K562 (cell line): ENCODE results near the gene LZTR1. TPM values are rescaled to one million over a fixed set of nuclear protein-coding genes. Genes with fewer than 3 reads are reported as not detected.

Source experiments
- ASH1L ChIP-seq: fragments of 450-650 bp; IDR thresholded peaks from 2 replicates; pipeline ENCODE4 v1.6.1; 2018; ENCODE audit warnings: borderline replicate concordance, mild to moderate bottlenecking, low read depth; ENCODE audit not compliant: partially characterized antibody
- ATF7 ChIP-seq: fragments of 450-650 bp; IDR thresholded peaks from 2 replicates; pipeline ENCODE4 v1.7.1; 2014; ENCODE audit warnings: mild to moderate bottlenecking, moderate library complexity
- BDP1 ChIP-seq: IDR thresholded peaks from 3 replicates; pipeline ENCODE4 v1.6.1; 2011; ENCODE audit not compliant: insufficient read length, insufficient read depth
- CCNT2 ChIP-seq: IDR thresholded peaks from 2 replicates; pipeline ENCODE4 v1.6.1; 2011; ENCODE audit warnings: borderline replicate concordance, low read depth, mild to moderate bottlenecking, moderate library complexity, mixed read lengths, low read length; ENCODE audit not compliant: insufficient read length; ENCODE audit errors: extremely low read depth
- EP300 ChIP-seq: IDR thresholded peaks from 2 replicates; pipeline ENCODE4 v1.6.1; 2012; ENCODE audit warnings: low read length, improper control_type of control experiment
- FOXA3 ChIP-seq, 2 experiments: fragments of 450-650 bp in 1 of 2; sonication (generic) in 1 of 2; formaldehyde crosslinking; IDR thresholded peaks in 1 of 2; conservative IDR thresholded peaks in 1 of 2; 2 replicates each; pipeline versions ENCODE4 v1.4.0 to v1.8.0; 2020 to 2022; ENCODE audit warnings: mild to moderate bottlenecking in 2 of 2, missing genetic modification reagents in 1 of 2
- GATA2 ChIP-seq: sonication (generic); formaldehyde crosslinking; IDR thresholded peaks from 2 replicates; pipeline ENCODE4 v1.4.0; 2020; ENCODE audit warnings: mild to moderate bottlenecking, missing genetic modification reagents
- GATAD2B ChIP-seq: fragments of 450-650 bp; IDR thresholded peaks from 2 replicates; pipeline ENCODE4 v1.6.1; 2017; ENCODE audit warnings: mild to moderate bottlenecking, borderline replicate concordance
- HDAC3 ChIP-seq: fragments of 450-650 bp; IDR thresholded peaks from 2 replicates; pipeline ENCODE4 v1.6.1; 2018; ENCODE audit warnings: borderline replicate concordance, mild to moderate bottlenecking, moderate library complexity; ENCODE audit not compliant: partially characterized antibody
- HIVEP1 ChIP-seq: fragments of 250-450 bp; sonication (Bioruptor Pico); IDR thresholded peaks from 2 replicates; pipeline ENCODE4 v1.4.0; 2020; ENCODE audit warnings: mild to moderate bottlenecking
- JUND ChIP-seq, 2 experiments: IDR thresholded peaks; 2 replicates in 1 of 2; 3 replicates in 1 of 2; pipeline ENCODE4 v1.6.1; 2011; ENCODE audit warnings: borderline replicate concordance in 2 of 2, low read depth in 2 of 2, low read length in 2 of 2, improper control_type of control experiment in 1 of 2, missing biosample characterization in 1 of 2, missing genetic modification characterization in 1 of 2, missing genetic modification reagents in 1 of 2
- KDM4B ChIP-seq, 2 experiments: fragments of 450-650 bp in 1 of 2; sonication (generic) in 1 of 2; IDR thresholded peaks; 2 replicates each; pipeline ENCODE4 v1.6.1; 2016 to 2017; ENCODE audit warnings: borderline replicate concordance in 2 of 2, antibody characterized with exemption in 1 of 2, low read depth in 1 of 2, mild to moderate bottlenecking in 1 of 2
- MCM5 ChIP-seq: fragments of 450-650 bp; IDR thresholded peaks from 2 replicates; pipeline ENCODE4 v1.6.1; 2016; ENCODE audit warnings: low read depth
- MTA1 ChIP-seq: fragments of 450-650 bp; IDR thresholded peaks from 2 replicates; pipeline ENCODE4 v1.6.1; 2017; ENCODE audit warnings: borderline replicate concordance
- MXI1 ChIP-seq: IDR thresholded peaks from 2 replicates; pipeline ENCODE4 v1.6.1; 2011; ENCODE audit warnings: low read depth, mild to moderate bottlenecking, improper control_type of control experiment, low read length
- NBN ChIP-seq: fragments of 450-650 bp; IDR thresholded peaks from 2 replicates; pipeline ENCODE4 v1.6.1; 2016; ENCODE audit warnings: low read depth, mild to moderate bottlenecking
- NFE2L1 ChIP-seq: fragments of 450-650 bp; IDR thresholded peaks from 2 replicates; pipeline ENCODE4 v1.6.1; 2016; ENCODE audit warnings: missing genetic modification characterization, low read depth, mild to moderate bottlenecking, missing compliant biosample characterization, moderate library complexity, borderline replicate concordance
- NFRKB ChIP-seq: fragments of 450-650 bp; IDR thresholded peaks from 2 replicates; pipeline ENCODE4 v1.6.1; 2016; ENCODE audit warnings: low read depth
- RAD21 ChIP-seq, 2 experiments: fragments of 250-450 bp in 1 of 2; fragments of 450-650 bp in 1 of 2; sonication (Bioruptor Pico) in 1 of 2; formaldehyde crosslinking in 1 of 2; IDR thresholded peaks in 1 of 2; conservative IDR thresholded peaks in 1 of 2; 2 replicates each; pipeline versions ENCODE4 v1.4.0 to v1.8.0; 2020 to 2022; ENCODE audit warnings: mild to moderate bottlenecking in 2 of 2, moderate library complexity in 1 of 2
- SETDB1 ChIP-seq: IDR thresholded peaks from one replicate; pipeline ENCODE4 v1.6.1; 2012; ENCODE audit warnings: low read length, control low read depth, inconsistent platforms
- TEAD2 ChIP-seq: fragments of 450-650 bp; IDR thresholded peaks from 2 replicates; pipeline ENCODE4 v1.6.1; 2016; ENCODE audit warnings: missing genetic modification characterization, control low read depth, missing compliant biosample characterization
- TOE1 ChIP-seq, 2 experiments: fragments of 450-650 bp in 1 of 2; sonication (generic) in 1 of 2; formaldehyde crosslinking in 1 of 2; IDR thresholded peaks; 2 replicates each; pipeline versions ENCODE4 v1.7.1 to v1.8.0; 2016 to 2022; ENCODE audit warnings: borderline replicate concordance in 2 of 2, mild to moderate bottlenecking in 2 of 2, antibody characterized with exemption in 1 of 2, inconsistent platforms in 1 of 2, low read depth in 1 of 2, missing genetic modification reagents in 1 of 2, moderate library complexity in 1 of 2
- ZKSCAN3 ChIP-seq: fragments of 250-450 bp; sonication (Bioruptor Pico); IDR thresholded peaks from 2 replicates; pipeline ENCODE4 v1.4.0; 2020
- ZNF165 ChIP-seq: fragments of 250-450 bp; sonication (Bioruptor Pico); IDR thresholded peaks from 2 replicates; pipeline ENCODE4 v1.4.0; 2020; ENCODE audit warnings: borderline replicate concordance
- ZNF253 ChIP-seq: fragments of 250-450 bp; sonication (Bioruptor Pico); conservative IDR thresholded peaks from 2 replicates; pipeline ENCODE4 v1.6.1; 2021; ENCODE audit warnings: mild to moderate bottlenecking
- ZNF274 ChIP-seq: IDR thresholded peaks from 2 replicates; pipeline ENCODE4 v1.6.1; 2011; ENCODE audit warnings: low read depth, mild to moderate bottlenecking, low read length, moderate library complexity, borderline replicate concordance
- ZNF354B ChIP-seq: fragments of 250-450 bp; sonication (Bioruptor Pico); IDR thresholded peaks from 2 replicates; pipeline ENCODE4 v1.4.0; 2020
- ZNF695 ChIP-seq: fragments of 450-650 bp; formaldehyde crosslinking; IDR thresholded peaks from 2 replicates; pipeline ENCODE4 v1.4.0; 2020; ENCODE audit warnings: mild to moderate bottlenecking, moderate library complexity
- ZNF699 ChIP-seq: fragments of 250-450 bp; sonication (Bioruptor Pico); IDR thresholded peaks from 2 replicates; pipeline ENCODE4 v1.8.0; 2021; ENCODE audit warnings: mild to moderate bottlenecking, moderate library complexity; ENCODE audit not compliant: insufficient replicate concordance
- ZNF707 ChIP-seq: fragments of 250-450 bp; sonication (Bioruptor Pico); conservative IDR thresholded peaks from 2 replicates; pipeline ENCODE4 v1.8.0; 2022; ENCODE audit warnings: inconsistent platforms, mild to moderate bottlenecking, moderate library complexity
- polyA plus RNA-seq, 8 experiments: library from polyadenylated mRNA; depleted of rRNA in 4 of 8; stranded (reverse) in 5 of 8; unstranded in 3 of 8; fragments of >200 nt; fragmentation: Nextera tagmentation in 2 of 8; fragmentation: Illumina TruSeq in 1 of 8; extraction: Ambion mirVana in 2 of 8; extraction: Trizol in 1 of 8; gene quantifications; 2 replicates each; pipeline versions ENCODE4 v1.2.1 to v1.2.3, GENCODE V29; 2011 to 2014; ENCODE audit warnings: inconsistent platforms in 1 of 8, missing spikeins in 1 of 8
- total RNA-seq, 7 experiments: library from RNA; depleted of rRNA in 6 of 7; stranded (reverse); fragments of >200 nt in 6 of 7; fragmentation: Illumina TruSeq in 2 of 7; extraction: Trizol in 2 of 7; gene quantifications; 2 replicates each; pipeline versions ENCODE4 v1.2.1 to v1.2.3, GENCODE V29; 2011 to 2021; ENCODE audit warnings: low replicate concordance in 1 of 7

Gene LZTR1
- total and polyA plus RNA-seq, 9 of the 15 experiments (the other 6 are each of a cell fraction or from before 2014, with no cell fraction given), result 2.2 to 135 (median 63.0) TPM

DNA sequence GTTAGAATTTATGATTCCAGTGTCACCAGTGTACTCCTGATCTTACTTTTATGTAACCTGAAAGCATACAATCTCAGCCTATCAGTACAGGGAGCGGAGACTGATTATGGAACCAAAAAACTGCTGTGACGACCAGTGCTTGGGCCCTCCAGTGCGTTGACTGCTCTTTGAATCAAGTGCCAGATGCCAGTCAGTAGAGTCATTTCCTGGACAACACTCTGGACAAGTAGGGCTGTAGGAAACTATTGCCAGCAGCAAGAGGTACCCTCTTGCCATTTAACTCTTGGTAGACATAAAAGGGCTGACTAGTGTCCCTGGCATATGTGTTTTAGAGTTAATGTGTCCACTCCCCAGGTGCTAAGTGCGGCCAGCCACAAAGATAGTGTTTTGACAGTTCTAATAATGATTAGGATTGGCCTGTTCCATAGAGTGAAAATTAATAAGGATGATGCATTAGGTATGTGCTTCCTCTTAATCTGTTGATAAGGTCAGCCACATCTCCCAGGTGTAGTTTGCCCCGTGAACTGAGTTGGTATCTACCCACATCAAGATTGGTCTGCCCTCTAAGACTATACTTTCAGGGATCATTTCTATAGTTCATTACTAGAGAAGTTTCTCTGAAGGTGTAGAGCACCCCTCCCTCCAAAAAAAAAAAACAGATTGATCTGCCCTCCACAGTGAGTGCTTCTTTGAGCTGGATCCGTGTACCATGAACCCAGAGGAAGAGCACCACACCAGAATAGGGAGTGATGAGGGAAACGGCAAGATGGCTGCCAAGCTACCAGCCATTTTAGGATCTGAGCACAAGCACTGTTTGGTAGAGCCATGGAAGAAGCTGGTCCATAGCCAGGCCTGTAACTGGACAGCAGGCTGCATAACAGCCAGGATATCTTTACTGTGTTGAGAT is 35.8 kb upstream of the LZTR1 start (continued):
- TF ChIP-seq CCNT2 (no peak), ZNF274 (no peak), NFE2L1 (tag) (no peak), EP300 (no peak), FOXA3 (CRISPR knock-in tag; conservative IDR thresholded peaks at IDR 0.05 in 1 of 2, IDR thresholded peaks at IDR 0.05 in 1 of 2) (peak in 1 of 2 experiments; percentile 82; a peak in 1 of 4 replicates), ZNF699 (CRISPR knock-in tag) (no peak), HIVEP1 (no peak), JUND (IDR thresholded peaks at IDR 0.05; ENCODE audit: borderline replicate concordance, low read depth, low read length) (no peak), JUND (tag; IDR thresholded peaks at IDR 0.05; ENCODE audit: borderline replicate concordance, low read depth, low read length) (no peak), ZNF165 (CRISPR knock-in tag) (no peak), HDAC3 (no peak), ZNF253 (CRISPR knock-in tag) (no peak), SETDB1 (no peak), ATF7 (no peak), ZNF354B (CRISPR knock-in tag) (no peak), RAD21 (CRISPR knock-in tag; conservative IDR thresholded peaks at IDR 0.05 in 1 of 2, IDR thresholded peaks at IDR 0.05 in 1 of 2) (peak in 1 of 2 experiments; percentile 25; a peak in 2 of 4 replicates), NFRKB (no peak), MCM5 (no peak), MXI1 (no peak), ZKSCAN3 (CRISPR knock-in tag) (no peak), ZNF695 (no peak), ASH1L (no peak), ZNF707 (CRISPR knock-in tag) (peak; percentile 69), KDM4B (IDR thresholded peaks at IDR 0.05; ENCODE audit: borderline replicate concordance in 2 of 2, low read depth in 1 of 2) (no peak), NBN (no peak), GATAD2B (no peak), TEAD2 (tag) (peak; percentile 50; the same call in 1 of the 2 replicates), TOE1 (IDR thresholded peaks at IDR 0.05; ENCODE audit: borderline replicate concordance) (no peak), TOE1 (CRISPR knock-in tag; IDR thresholded peaks at IDR 0.05; ENCODE audit: borderline replicate concordance, low read depth) (no peak), GATA2 (CRISPR knock-in tag) (no peak), MTA1 (no peak), BDP1 (no peak)
